GM13977 (cell line): ENCODE results near the gene SDHAF4.
"Not testable (repeated sequence)": the region's sequence is repeated elsewhere in the genome, so short reads cannot be mapped to it uniquely, and the experiment has no call there.

Experiments used
- DNase-seq: peaks from one replicate; pipeline ENCODE4 v3.0.0; 2012; ENCODE audit warnings: low spot score
- CTCF ChIP-seq: IDR thresholded peaks from 2 replicates; pipeline ENCODE4 v1.5.1; 2012; ENCODE audit warnings: mild to moderate bottlenecking, control low read depth; ENCODE audit not compliant: insufficient read depth; ENCODE audit errors: extremely low read depth, missing control alignments
- in situ Hi-C: fragments of 300-500 bp; cut with MboI; formaldehyde crosslinking; loops from one replicate; pipeline ENCODE4 v1.12.0; 2022; ENCODE audit warnings: low sequenced_read_pairs, low pct_unique_long_range_greater_than_20kb, mixed read lengths, inconsistent platforms; ENCODE audit not compliant: unreplicated experiment

SDHAF4 gene

DNA sequence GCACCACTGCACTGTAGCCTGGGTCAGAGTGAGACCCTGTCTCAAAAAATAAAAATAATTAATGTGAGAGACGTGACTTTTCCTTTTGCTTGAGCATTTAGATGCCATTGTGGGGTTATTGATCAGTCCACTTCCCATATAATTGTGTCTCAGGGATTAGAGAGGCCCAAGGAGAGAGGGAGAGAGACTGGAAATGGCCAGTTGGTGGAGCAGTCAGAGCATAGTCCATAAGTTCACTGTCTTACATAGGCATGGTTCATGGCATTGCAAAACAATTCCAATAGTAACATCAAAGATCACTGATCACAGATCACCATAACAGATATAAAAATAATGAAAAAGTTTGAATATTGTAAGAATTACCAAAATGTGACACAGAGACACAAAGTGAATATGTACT is 15.2 kb upstream of the SDHAF4 start:
- in situ Hi-C loops: no loop called here
- no peak for TF ChIP-seq CTCF
- DNase-seq: no peak

DNA sequence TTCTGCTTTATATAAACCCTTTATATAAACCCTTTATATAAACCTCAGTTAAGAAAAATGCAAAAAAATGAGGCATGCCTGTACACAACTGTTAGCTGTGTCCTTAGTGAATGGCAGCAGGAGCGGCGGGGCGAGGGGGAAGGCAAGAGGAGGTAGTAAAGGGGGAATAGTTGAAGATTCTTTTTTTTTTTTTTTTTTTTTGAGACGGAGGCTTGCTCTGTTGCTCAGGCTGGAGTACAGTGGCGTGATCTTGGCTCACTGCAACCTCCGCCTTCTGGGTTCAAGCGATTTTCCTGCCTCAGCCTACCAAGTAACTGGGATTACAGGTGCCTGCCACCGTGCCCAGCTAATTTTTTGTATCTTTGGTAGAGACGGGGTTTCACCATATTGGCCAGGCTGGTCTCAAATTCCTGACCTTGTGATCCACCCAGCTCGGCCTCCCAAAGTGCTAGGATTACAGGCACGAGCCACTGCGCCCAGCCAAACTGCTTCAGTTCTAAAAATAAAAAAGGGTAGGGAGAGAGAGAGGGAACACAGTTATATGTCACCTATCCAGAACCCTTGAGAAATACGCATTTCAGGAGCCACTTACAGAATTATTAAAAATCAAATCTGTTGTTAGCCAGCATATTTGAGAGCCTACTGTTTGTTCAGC is 14.3 kb upstream of the SDHAF4 start:
- in situ Hi-C loops, DNase-seq: not testable (repeated sequence)

GRCh38 chr6:70552974-70553373 is 13.8 kb upstream of the SDHAF4 start:
- no peak for DNase-seq
- in situ Hi-C loops: no loop called here
- no peak for TF ChIP-seq CTCF

DNA sequence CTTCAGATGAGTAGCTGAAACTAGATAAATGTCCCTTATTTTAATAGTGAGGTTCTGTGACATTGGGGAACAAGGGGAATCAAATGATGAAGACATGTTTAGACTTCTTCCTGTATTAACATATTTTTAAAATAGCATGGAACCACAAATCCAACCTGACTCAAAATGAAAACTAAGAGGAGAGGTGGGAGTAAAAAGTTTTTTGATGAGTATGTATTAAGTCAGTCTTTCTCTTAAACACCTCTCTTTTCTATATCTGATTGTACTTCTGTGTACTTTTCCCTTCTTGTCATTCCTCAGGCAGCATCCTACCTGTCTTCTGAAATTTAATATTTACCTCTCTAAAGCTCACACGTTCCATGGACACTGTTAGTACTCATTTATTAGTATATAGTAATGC is 8.7 kb upstream of the SDHAF4 start:
- TF ChIP-seq CTCF: no peak
- in situ Hi-C loops: no loop called here
- DNase-seq: peak; percentile 9

DNA sequence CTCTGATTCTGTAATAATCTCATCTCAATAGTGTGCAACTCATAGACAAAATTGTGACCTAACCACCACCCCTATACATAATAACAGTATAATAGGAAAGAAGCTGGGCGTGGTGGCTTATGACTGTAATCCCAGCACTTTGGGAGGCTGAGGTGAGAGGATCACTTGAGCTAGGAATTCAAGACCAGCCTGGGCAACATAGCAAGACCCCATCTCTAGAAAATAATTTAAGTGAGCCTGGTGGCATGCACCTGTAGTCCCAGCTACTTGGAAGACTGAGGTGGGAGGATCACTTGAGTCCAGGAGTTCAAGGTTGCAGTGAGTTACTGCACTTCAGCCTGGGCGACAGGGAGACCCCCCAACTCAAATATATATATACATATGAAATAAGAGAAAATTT is 4.3 kb upstream of the SDHAF4 start:
- DNase-seq, in situ Hi-C loops: not testable (repeated sequence)

DNA sequence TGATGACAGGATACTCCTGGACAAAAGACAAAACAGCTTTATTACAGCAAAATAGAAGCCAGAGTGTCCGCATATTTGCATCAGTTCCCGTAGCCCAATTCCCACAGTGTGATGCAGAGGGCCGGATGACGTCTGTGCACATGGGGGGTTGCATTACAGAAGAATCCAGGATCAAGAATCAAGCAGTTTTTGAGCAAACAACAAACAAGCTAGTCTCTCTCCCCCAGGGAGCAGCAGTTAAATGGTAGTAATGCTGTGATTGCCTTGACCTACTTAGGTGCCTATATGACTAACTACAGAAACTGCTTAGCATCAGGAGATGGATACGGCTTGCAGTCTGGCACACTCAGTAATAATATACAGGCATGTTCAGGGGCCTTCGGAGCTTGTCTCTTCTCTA is 3.2 kb upstream of the SDHAF4 start:
- in situ Hi-C loops: no loop called here
- DNase-seq: no peak
- no peak for TF ChIP-seq CTCF

- no peak for TF ChIP-seq CTCF
- in situ Hi-C loops: no loop called here
- no peak for DNase-seq
Measured at GRCh38 chr6:70574643-70575042, 7.9 kb downstream of the SDHAF4 start.

DNA sequence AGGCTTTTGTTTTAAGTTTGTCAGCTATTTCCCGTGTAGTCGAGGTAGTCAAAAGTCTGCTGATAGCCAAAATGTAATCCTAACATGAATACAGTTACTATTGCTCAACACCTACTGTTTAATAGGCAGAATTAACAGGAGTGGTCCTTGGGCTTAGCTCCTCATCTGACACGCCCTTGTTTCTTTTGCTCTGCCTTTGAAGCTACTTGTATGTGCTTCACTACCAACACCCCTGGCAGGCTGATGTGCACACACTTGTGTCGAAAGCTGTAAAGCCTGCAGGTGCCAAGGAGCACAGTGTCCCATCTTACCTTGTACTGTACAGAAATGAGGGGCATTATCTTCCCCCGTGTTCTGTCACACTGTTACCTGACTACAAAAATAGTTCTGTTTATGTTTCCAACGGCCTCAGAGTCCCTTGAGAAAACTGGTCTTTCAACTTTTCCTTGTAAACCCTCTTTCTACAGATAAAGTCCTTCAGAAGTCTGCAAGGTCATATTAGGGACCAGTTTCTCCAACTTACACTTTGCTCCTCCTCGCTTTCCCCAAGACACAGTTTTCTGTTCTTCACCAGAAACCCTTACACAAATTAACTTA is 9.3 kb downstream of the SDHAF4 start:
- DNase-seq: no peak
- no peak for TF ChIP-seq CTCF
- in situ Hi-C loops: no loop called here
